ENCODE measurements around the gene MED13. TPM values are rescaled to one million over a fixed set of nuclear protein-coding genes. Genes with fewer than 3 reads are reported as not detected.
"Not testable (repeated sequence)": the region's sequence is repeated elsewhere in the genome, so short reads cannot be mapped to it uniquely, and the experiment has no call there.

The MED13 gene
- total RNA-seq, 2 experiments from 2014 or later = 36.2 to 36.4 TPM

DNA sequence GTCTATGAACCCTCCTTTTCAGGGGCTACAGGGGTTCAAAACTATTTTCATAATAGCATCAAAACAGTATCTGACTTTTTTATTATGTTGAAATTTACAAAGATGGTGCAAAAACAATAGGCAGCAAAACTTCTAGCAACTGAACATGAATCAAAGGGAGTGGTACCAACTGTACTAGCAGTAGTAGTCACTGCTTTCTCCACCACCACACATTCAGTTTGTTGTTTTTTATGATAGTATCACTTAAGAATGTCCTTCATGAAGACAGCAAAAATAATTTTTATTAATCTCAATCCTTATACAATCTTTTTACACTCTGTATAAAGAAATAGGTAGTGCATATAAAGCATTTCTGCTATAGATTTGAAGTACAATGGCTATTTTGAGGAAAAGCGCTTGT is 47.6 kb downstream of the MED13 start:
- H3K9me3 Mint-ChIP-seq = no peaks in the 10 kb centered on the region
- no peak overlapping the region for H3K4me3 Mint-ChIP-seq
- ChIA-PET POLR2A (no interaction called here), CTCF (no interaction called here)
- TF ChIP-seq, protein P1, sequence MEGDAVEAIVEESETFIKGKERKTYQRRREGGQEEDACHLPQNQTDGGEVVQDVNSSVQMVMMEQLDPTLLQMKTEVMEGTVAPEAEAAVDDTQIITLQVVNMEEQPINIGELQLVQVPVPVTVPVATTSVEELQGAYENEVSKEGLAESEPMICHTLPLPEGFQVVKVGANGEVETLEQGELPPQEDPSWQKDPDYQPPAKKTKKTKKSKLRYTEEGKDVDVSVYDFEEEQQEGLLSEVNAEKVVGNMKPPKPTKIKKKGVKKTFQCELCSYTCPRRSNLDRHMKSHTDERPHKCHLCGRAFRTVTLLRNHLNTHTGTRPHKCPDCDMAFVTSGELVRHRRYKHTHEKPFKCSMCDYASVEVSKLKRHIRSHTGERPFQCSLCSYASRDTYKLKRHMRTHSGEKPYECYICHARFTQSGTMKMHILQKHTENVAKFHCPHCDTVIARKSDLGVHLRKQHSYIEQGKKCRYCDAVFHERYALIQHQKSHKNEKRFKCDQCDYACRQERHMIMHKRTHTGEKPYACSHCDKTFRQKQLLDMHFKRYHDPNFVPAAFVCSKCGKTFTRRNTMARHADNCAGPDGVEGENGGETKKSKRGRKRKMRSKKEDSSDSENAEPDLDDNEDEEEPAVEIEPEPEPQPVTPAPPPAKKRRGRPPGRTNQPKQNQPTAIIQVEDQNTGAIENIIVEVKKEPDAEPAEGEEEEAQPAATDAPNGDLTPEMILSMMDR (IDR thresholded peaks at IDR 0.05) = no peak
- intact Hi-C loops (cut with micrococcal nuclease) = no loop called here
- H3K27me3 Mint-ChIP-seq = no peaks in the 10 kb centered on the region
- H3K27ac Mint-ChIP-seq = no peak overlapping the region
- peaks cover 31% of the 10 kb centered on the region for H3K36me3 Mint-ChIP-seq (ENCODE audit: low read depth)
- ATAC-seq (no peak), DNase-seq (no peak)
- no peaks in the 10 kb centered on the region for H3K4me1 Mint-ChIP-seq (ENCODE audit: low read depth)

DNA sequence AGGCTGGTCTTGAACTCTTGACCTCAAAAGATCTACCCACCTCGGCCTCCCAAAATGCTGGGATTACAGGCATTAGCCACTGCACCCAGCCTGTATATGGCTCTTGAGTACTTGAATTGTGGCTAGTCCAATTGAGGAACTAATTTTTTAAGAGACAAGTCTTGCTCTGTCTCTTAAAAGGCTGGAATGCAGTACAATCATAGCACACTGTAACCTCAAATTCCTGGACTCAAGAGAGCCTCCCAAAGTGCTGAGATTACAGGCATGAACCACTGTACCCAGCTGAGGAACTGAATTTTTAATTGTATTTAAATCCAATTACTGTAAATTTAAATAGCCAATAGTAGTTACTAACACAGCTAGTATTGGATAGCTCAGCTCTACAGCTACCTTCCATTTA is 50.6 kb downstream of the MED13 start:
- ChIA-PET POLR2A (no interaction called here), CTCF (interaction anchor here (1.1 kb wide), 1 partner anchor 95 kb away, joined by 3 read pairs; no protein-coding TSS in a partner anchor)
- Mint-ChIP-seq H3K27ac (no peak overlapping the region), H3K4me1 (ENCODE audit: low read depth) (peaks cover 8% of the 10 kb centered on the region), H3K9me3 (no peaks in the 10 kb centered on the region), H3K36me3 (ENCODE audit: low read depth) (peaks cover 36% of the 10 kb centered on the region), H3K4me3 (no peak overlapping the region), H3K27me3 (no peaks in the 10 kb centered on the region)
- intact Hi-C loops (cut with micrococcal nuclease) = no loop called here
- ATAC-seq (no peak), DNase-seq (no peak)
- TF ChIP-seq, protein P1 (IDR thresholded peaks at IDR 0.05) = no peak

DNA sequence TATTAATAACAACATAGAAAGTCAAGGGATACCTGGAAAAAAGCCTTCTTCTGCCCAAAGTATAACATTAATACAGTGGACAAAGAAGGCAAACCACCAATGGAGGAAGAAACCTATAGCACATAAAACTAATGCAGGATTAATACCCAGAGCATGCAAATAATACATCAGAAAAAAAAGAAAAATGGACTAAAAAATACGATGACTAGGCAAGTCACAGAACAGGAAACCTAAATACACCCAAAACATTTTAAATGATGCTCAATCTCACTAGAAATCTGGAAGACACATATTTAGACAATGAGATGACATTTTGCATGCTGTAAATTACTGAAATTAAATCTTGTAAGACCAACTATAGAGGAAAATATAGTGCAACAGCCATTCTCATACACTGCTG is 55.9 kb downstream of the MED13 start:
- TF ChIP-seq, protein P1 (IDR thresholded peaks at IDR 0.05) = no peak
- H3K4me3 Mint-ChIP-seq = no peak overlapping the region
- ATAC-seq (no peak), DNase-seq (no peak)
- H3K27ac Mint-ChIP-seq = no peak overlapping the region
- POLR2A ChIA-PET = no interaction called here
- CTCF ChIA-PET = interaction anchor here (1.7 kb wide), 1 partner anchor 57 kb away, joined by 5 read pairs; no protein-coding TSS in a partner anchor
- peaks cover 54% of the 10 kb centered on the region for H3K36me3 Mint-ChIP-seq (ENCODE audit: low read depth)
- intact Hi-C loops (cut with micrococcal nuclease) = no loop called here
- H3K4me1 Mint-ChIP-seq (ENCODE audit: low read depth) = peaks cover 23% of the 10 kb centered on the region
- H3K9me3 Mint-ChIP-seq = no peaks in the 10 kb centered on the region
- H3K27me3 Mint-ChIP-seq = no peaks in the 10 kb centered on the region

DNA sequence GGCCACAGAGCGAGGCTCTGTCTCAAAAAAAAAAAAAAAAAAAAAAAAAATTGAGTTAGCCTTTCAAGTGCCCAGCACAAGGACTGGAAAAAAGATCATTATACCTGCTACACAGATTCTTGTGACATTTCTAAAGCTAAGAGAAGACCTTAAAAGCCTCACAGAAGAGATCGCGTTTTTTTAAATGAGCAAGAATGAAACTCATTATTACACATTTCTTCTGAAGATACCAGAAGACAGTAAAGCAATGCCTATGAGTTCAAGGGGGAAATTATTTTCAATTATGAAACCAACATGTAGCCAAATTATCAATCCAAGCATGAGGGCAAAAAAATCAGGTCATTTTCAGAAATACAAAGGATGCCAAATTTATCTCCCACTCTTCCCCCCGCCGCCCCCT is 56.8 kb downstream of the MED13 start:
- Mint-ChIP-seq H3K27me3 (no peaks in the 10 kb centered on the region), H3K4me3 (no peak overlapping the region), H3K36me3 (ENCODE audit: low read depth) (peaks cover 53% of the 10 kb centered on the region), H3K4me1 (ENCODE audit: low read depth) (peaks cover 25% of the 10 kb centered on the region), H3K27ac (peak overlapping the region; percentile 55), H3K9me3 (no peaks in the 10 kb centered on the region)
- ATAC-seq = peak; percentile 67
- CTCF ChIA-PET = interaction anchor here (1.1 to 1.7 kb wide), 2 partner anchors 22 to 58 kb away, joined by 3 to 5 read pairs; no protein-coding TSS in a partner anchor
- DNase-seq = no peak
- POLR2A ChIA-PET = no interaction called here
- intact Hi-C loops (cut with micrococcal nuclease) = no loop called here
- TF ChIP-seq, protein P1 (IDR thresholded peaks at IDR 0.05) = no peak

DNA sequence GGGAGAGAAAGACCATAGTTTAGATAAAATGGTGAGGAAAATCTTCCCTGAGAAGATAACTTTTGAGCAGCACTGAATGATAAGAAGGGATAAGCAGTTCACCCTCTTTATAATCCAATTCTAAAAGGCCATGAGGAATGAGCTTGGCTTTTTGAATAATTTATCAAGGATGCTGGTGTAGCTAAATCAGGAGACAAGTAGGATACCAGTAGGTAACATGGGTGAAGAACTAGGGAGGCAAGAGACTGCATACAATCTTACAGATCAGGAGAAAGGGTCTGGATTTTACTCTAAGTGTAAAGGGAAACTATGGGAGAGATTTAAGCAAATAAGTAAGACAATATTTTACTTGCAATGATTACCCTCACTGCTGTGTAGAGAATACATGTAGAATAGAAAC is 60.7 kb downstream of the MED13 start:
- H3K4me1 Mint-ChIP-seq (ENCODE audit: low read depth) = peaks cover 30% of the 10 kb centered on the region
- ATAC-seq (no peak), DNase-seq (no peak)
- H3K9me3 Mint-ChIP-seq = no peaks in the 10 kb centered on the region
- H3K4me3 Mint-ChIP-seq = no peak overlapping the region
- H3K27ac Mint-ChIP-seq = no peak overlapping the region
- CTCF ChIA-PET = interaction anchor here (1.2 to 1.6 kb wide), 2 partner anchors 19 to 61 kb away, joined by 3 to 4 read pairs; no protein-coding TSS in a partner anchor
- H3K36me3 Mint-ChIP-seq (ENCODE audit: low read depth) = peaks cover 35% of the 10 kb centered on the region
- intact Hi-C loops (cut with micrococcal nuclease) = no loop called here
- POLR2A ChIA-PET = no interaction called here
- H3K27me3 Mint-ChIP-seq = no peaks in the 10 kb centered on the region
- TF ChIP-seq, protein P1 (IDR thresholded peaks at IDR 0.05) = no peak

DNA sequence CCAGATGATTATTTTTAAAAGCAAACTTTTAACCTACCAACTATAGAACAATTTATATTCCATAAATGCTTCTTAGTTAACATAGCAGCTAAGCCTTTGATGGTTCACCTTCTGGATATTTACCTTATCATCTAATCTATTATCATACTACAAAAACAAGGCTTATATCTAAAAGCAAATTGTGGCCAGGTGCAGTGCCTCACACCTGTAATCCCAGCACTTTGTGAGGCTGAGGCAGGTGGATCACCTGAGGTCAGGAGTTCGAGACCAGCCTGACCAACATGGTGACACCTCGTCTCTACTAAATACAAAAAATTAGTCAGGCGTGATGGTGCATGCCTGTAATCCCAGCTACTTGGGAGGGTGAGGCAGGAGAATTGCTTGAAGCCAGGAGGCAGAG is 61.9 kb downstream of the MED13 start:
- intact Hi-C loops (cut with micrococcal nuclease); ATAC-seq; CTCF ChIA-PET; POLR2A ChIA-PET; H3K27ac Mint-ChIP-seq; H3K4me3 Mint-ChIP-seq; DNase-seq; H3K27me3 Mint-ChIP-seq; H3K9me3 Mint-ChIP-seq: not testable (repeated sequence)
- peaks cover 29% of the 10 kb centered on the region for H3K36me3 Mint-ChIP-seq (ENCODE audit: low read depth)
- peaks cover 28% of the 10 kb centered on the region for H3K4me1 Mint-ChIP-seq (ENCODE audit: low read depth)
